GM12892 (cell line): Measurements from ENCODE around the gene ZNF429.
"Not testable (repeated sequence)": the region's sequence is repeated elsewhere in the genome, so short reads cannot be mapped to it uniquely, and the experiment has no call there.

Source experiments
- DNase-seq: peaks from one replicate; pipeline ENCODE4 v3.0.0; 2011; ENCODE audit not compliant: insufficient read length
- FAIRE-seq: peaks from 2 replicates; lab custom pipeline; 2011; peaks lifted over from hg19 to GRCh38; lab: Jason Lieb, UNC
- POLR2A ChIP-seq: IDR thresholded peaks from 2 replicates; pipeline ENCODE4 v1.6.1; 2011; ENCODE audit warnings: low read depth, low read length, control low read depth
- POLR2AphosphoS5 ChIP-seq: IDR thresholded peaks from 2 replicates; pipeline ENCODE4 v1.6.1; 2011; ENCODE audit warnings: low read depth, low read length, control low read depth
- TAF1 ChIP-seq: IDR thresholded peaks from 2 replicates; pipeline ENCODE4 v1.6.1; 2011; ENCODE audit warnings: low read depth, mild to moderate bottlenecking, control low read depth, low read length, borderline replicate concordance

ZNF429 gene

DNA sequence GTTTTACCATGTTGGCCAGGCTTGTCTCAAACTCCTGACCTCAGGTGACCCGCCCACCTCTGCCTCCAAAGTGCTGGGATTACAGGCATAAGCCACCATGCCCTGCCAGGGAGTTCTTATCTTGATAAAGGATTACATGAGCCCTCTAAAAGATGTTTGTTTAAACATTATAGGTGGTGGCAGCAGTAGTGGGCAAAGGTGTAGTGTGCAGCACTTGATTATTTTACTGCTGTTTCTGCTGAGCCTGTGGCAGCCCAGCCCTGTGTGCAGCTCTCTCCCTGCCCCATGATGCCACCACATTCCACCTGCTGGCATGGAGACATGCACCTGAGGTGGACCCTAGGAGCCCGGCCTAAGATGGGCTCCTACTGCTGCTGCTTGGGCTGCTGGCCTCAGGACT lies 54.0 kb downstream of the ZNF429 start:
- FAIRE-seq: no peak
- TF ChIP-seq TAF1 (no peak), POLR2AphosphoS5 (no peak), POLR2A (no peak)
- no peak for DNase-seq

DNA sequence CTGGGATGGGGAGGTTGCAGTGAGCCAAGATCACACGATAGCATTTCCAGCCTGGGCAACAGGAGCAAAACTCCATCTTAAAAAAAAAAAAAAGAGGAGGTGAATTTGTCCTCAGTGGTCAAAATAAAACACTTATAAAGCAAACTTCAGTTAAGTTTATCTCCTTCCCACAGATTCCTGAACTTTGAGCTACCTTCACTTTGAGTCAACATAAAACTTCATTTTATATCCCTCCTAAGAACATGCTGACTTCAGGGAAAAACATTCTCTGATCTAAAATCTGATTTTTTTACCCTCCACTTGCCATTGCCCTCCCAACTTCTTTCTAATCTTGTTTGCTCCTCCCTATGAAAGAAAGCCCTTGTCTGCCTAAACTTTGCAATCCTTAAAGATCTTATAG lies 59.0 kb downstream of the ZNF429 start:
- DNase-seq (no peak), FAIRE-seq (no peak)
- no peak for TF ChIP-seq POLR2AphosphoS5
- TF ChIP-seq POLR2A: no peak
- no peak for TF ChIP-seq TAF1

DNA sequence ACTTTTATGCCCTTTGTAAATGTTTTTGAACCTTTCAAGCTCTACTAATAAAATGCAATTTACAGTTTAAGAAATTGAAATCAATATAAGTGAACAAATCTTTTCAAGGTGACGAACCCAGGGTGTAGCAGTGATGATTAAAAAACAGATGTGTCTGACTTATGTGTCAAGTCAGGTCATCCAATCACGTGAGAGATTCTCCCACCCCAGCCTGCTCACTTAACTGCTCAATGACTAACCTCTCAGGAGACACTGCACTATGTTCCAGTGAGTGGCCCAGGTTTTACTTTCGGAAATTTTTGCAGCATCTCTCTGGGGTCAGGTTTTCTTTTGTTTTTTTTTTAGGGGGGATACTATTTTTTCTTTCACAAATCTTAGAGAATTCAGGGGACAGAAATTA lies 60.7 kb downstream of the ZNF429 start:
- TF ChIP-seq TAF1: no peak
- no peak for DNase-seq
- no peak for FAIRE-seq

DNA sequence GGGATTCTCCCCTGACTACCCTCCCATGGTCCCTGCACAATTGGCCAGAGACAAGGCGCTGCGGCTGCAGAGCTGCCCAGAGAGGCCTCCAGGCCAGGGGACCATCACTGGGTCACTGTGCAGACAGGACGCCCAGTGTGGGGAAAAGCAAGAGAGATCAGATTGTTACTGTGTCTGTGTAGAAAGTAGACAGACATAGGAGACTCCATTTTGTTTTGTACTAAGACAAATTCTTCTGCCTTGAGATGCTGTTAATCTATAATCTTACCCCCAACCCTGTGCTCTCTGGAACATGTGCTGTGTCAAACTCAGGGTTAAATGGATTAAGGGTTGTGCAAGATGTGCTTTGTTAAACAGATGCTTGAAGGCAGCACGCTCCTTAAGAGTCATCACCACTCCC lies 62.4 kb downstream of the ZNF429 start:
- FAIRE-seq, DNase-seq: not testable (repeated sequence)

DNA sequence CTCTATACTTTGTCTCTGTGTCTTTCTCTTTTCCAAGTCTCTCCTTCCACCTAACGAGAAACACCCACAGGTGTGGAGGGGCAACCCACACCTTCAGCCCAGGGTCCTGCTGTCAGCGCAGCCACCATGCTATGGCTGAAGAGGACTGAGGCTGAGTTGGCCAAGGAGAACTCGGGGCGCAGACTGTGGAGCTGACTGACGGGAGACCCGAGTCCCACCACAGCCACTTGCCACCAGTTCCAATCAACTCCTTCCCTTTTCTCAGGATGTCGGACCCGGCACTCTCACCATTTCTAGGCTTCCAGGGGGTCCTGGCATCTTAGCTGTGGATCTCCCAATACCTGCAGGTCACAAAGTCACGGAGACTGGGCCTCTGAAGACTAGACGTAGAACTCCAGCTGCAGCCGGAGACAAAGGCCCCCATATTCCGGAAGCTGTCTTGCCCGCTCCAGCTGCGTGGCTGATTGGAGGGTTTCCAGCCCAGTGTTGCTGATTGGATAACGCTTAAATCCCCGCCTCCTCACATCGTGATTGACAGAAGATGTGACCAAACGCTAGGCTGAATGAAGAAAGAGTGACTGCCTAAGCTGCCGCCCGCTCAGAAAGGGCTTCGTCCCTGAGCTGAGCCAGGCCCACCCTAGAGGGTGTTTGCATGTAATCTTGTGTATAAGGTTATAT lies 63.6 kb downstream of the ZNF429 start:
- no peak for DNase-seq
- no peak for TF ChIP-seq TAF1
- TF ChIP-seq POLR2AphosphoS5: no peak
- TF ChIP-seq POLR2A: no peak

DNA sequence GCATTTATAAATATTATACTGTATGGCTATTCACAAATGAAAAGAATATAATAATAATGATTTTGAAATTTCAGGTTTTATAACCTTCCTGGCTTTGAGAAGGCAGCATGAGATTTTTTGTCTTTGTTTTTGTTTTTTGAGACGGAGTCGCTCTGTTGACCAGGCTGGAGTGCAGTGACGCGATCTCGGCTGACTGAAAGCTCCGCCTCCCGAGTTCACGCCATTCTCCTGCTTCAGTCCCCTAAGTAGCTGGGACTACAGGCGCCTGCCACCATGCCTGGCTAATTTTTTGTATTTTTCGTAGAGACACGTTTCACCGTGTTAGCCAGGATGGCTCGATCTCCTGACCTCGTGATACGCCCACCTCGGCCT lies 64.1 kb downstream of the ZNF429 start:
- TF ChIP-seq TAF1 (no peak), POLR2A (no peak), POLR2AphosphoS5 (no peak)
- FAIRE-seq (no peak), DNase-seq (no peak)

More for the DNA sequence above, 63.6 kb downstream of the ZNF429 start:
- no peak for FAIRE-seq

DNA sequence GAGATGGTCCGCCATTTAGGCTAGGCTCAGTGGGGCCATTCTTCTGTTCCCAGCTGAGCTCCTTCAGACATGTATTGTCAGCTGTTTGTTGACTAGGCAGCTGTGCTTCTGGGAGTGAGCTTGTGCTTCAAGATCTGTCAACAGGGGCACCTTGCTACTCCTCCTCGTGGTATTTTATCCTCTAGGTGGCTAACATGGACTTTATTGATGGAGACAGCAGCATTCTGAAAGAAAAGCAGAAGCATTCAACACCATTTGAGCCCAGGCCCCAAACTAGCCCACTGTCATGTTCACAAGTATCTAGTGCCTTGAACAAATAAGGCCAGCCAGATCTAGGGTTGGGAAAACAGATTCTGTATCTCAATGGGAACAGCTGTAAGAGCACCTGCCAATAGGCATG lies 65.9 kb downstream of the ZNF429 start:
- TF ChIP-seq TAF1 (no peak), POLR2AphosphoS5 (no peak), POLR2A (no peak)
- DNase-seq: no peak
- FAIRE-seq: no peak

DNA sequence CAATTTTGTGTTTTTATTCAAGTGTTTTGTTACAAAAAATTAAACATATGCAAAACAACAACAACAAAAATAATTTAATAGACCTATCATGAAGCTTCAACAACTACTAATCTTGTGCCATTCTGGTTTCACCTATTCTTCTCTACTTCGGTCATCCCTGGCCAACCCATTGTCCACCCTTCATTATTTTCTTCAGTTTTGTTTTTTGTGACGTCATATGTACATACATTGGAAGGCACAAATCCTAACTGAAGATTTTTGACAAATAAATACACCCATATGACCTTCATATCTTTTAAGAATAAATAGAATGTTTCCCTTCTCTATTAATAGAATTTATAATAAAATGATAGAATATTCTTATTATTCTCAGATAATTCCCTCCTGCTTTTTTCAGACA lies 69.2 kb downstream of the ZNF429 start:
- FAIRE-seq (no peak), DNase-seq (no peak)
- TF ChIP-seq POLR2A (no peak), TAF1 (no peak), POLR2AphosphoS5 (no peak)

DNA sequence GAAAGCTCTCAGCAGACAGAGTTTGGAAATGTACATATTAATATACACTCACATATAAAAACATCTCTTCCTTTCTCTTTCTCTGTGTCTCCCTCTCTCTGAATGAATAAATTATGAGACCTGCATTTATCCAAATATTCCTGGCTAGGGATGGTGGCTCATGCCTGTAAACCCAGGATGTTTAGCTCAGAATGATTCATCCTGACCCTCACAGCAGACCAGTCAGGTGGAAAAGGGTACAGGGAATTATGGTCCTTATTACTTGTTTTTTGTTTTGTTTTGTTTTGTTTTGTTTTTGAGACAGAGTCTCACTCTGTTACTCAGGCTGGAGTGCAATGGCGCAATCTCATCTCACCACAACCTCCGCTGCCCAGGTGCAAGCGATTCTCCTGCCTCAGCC lies 71.1 kb downstream of the ZNF429 start:
- DNase-seq: no peak
- no peak for FAIRE-seq
- TF ChIP-seq POLR2AphosphoS5: no peak
- no peak for TF ChIP-seq POLR2A
- TF ChIP-seq TAF1: no peak

DNA sequence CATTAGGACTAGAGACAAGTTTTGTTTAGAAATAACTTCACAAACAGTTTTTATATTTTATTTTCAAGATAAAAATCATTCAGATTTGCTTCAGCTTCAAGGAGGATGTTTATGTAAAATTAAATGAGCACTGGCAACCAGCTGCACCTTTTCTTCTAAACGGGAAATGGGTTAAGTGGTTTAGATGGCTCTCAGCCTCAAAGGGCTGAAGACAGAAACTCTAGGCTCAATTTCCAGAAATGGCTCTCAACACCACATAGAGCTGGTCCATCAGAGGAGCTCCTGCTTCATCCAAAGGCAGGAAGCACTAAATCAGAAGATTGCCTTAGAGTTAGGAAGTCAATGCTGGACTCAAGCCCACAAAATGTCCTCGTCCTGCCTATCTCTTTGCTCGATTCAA lies 74.7 kb downstream of the ZNF429 start:
- DNase-seq (no peak), FAIRE-seq (no peak)
- TF ChIP-seq POLR2AphosphoS5 (no peak), POLR2A (no peak), TAF1 (no peak)

DNA sequence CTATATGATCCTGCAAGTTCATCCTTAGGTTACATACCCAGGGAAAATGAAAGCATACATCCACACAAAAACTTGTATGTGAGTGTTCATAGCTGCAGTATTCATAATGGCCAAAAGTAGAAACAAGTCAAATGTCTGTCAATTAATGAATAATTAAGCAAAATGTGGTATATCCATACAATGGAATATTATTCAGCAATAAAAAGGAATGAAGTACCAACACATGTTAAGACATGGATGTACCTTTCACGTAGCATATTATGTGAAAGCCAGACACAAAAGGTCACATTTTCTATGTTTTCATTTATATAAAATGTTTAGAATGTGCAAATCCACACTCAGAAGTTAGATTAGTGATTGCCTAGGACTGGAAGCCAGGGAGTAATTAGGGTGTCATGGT lies 75.4 kb downstream of the ZNF429 start:
- TF ChIP-seq POLR2A (no peak), POLR2AphosphoS5 (no peak), TAF1 (no peak)
- FAIRE-seq (no peak), DNase-seq (no peak)

DNA sequence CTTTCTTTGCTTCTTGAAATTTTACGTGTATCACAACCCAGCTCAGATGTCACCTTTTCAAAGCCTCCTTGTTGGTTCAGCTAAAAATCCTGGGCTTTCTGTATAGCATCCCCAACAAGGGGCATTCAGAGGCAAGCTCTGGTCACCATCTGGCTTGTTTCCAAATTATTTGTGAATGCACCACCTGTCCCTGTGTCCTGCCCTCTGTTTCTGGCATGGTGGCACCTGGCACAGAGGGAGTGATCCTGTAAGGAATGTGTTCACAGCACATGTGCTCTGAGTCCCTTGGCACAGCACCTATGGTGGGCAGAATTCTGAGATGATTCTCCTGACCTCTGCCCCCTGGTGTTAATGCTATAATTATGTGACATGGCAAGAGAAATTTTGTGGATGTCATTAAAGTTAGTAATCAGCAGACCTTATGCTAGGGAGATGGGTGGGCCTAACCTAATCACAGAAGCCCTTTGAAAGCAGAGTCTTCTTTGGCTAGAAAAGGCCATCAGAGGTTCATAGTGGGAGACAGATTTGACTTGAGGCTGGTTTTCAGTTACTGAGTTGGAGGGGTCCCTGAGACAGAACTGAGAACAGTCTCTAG lies 76.3 kb downstream of the ZNF429 start:
- DNase-seq (no peak), FAIRE-seq (no peak)
- TF ChIP-seq POLR2A (no peak), TAF1 (no peak), POLR2AphosphoS5 (no peak)
